Measurements from ENCODE around the gene MGAT5. TPM values are rescaled to one million over a fixed set of nuclear protein-coding genes. Genes with fewer than 3 reads are reported as not detected.

MGAT5 gene
- total RNA-seq, 2 experiments from 2014 or later = 36.9 to 42.2 TPM

GRCh38 chr2:134227666-134228065 lies 26.2 kb upstream of the MGAT5 start:
- POLR2A ChIA-PET = interaction anchor here (1.4 kb wide), 1 partner anchor 9 kb away, joined by 5 read pairs; no protein-coding TSS in a partner anchor
- H3K4me3 Mint-ChIP-seq = no peak overlapping the region
- TF ChIP-seq CTCF (IDR thresholded peaks at IDR 0.05) = no peak
- peaks cover 65% of the 10 kb centered on the region for H3K4me1 Mint-ChIP-seq (ENCODE audit: low read depth)
- peaks cover 22% of the 10 kb centered on the region for H3K9me3 Mint-ChIP-seq
- CTCF ChIA-PET = interaction anchor here (0.9 to 11.0 kb wide), 8 partner anchors 8 to 110 kb away, joined by 3 to 104 read pairs (median 4); no protein-coding TSS in a partner anchor
- ATAC-seq (no peak), DNase-seq (no peak)
- no peak overlapping the region for H3K27ac Mint-ChIP-seq
- intact Hi-C loops (cut with micrococcal nuclease) = no loop called here
- H3K27me3 Mint-ChIP-seq = no peaks in the 10 kb centered on the region
- H3K36me3 Mint-ChIP-seq (ENCODE audit: low read depth) = peaks cover 22% of the 10 kb centered on the region

- TF ChIP-seq CTCF (IDR thresholded peaks at IDR 0.05) = peak; percentile 64
- Mint-ChIP-seq H3K27ac (no peak overlapping the region), H3K36me3 (ENCODE audit: low read depth) (peaks cover 22% of the 10 kb centered on the region), H3K4me1 (ENCODE audit: low read depth) (peaks cover 70% of the 10 kb centered on the region), H3K27me3 (no peaks in the 10 kb centered on the region), H3K4me3 (no peak overlapping the region), H3K9me3 (peaks cover 22% of the 10 kb centered on the region)
- CTCF ChIA-PET = interaction anchor here (0.8 to 11.0 kb wide), 13 partner anchors 9 to 180 kb away, joined by 3 to 104 read pairs (median 4); partner anchors contain the start of gene MGAT5
- DNase-seq (no peak), ATAC-seq (no peak)
- intact Hi-C loops (cut with micrococcal nuclease) = no loop called here
- POLR2A ChIA-PET = interaction anchor here (1.4 kb wide), 1 partner anchor 10 kb away, joined by 5 read pairs; no protein-coding TSS in a partner anchor
Measured at GRCh38 chr2:134228493-134228903, 25.4 kb upstream of the MGAT5 start.

DNA sequence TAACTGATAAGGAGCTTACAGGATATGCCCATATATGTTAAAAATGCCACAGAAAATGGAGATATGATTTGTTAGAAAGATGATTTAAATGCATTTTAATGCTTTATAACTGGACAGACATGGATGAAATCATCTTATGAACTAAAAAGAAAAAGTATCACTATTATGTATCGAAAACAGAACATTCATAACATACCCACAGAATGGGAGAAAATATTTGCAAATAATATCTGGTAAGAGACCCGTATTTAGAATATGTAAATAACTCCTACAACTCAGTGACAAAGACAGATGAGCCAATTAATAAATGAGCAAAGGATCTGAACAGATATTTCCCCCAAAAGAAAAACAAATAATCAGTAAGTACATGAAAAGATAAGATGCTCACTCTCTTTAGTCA lies 24.3 kb upstream of the MGAT5 start:
- Mint-ChIP-seq H3K4me3 (no peak overlapping the region), H3K36me3 (ENCODE audit: low read depth) (peaks cover 22% of the 10 kb centered on the region), H3K4me1 (ENCODE audit: low read depth) (peaks cover 70% of the 10 kb centered on the region), H3K9me3 (peaks cover 22% of the 10 kb centered on the region), H3K27me3 (no peaks in the 10 kb centered on the region), H3K27ac (no peak overlapping the region)
- ChIA-PET POLR2A (no interaction called here), CTCF (interaction anchor here (1.1 to 11.0 kb wide), 7 partner anchors 10 to 179 kb away, joined by 3 to 104 read pairs (median 5); partner anchors contain the start of gene MGAT5)
- no peak for TF ChIP-seq CTCF (IDR thresholded peaks at IDR 0.05)
- intact Hi-C loops (cut with micrococcal nuclease) = no loop called here
- DNase-seq (no peak), ATAC-seq (no peak)

- Mint-ChIP-seq H3K4me1 (ENCODE audit: low read depth) (peaks cover 77% of the 10 kb centered on the region), H3K36me3 (ENCODE audit: low read depth) (peaks cover 23% of the 10 kb centered on the region), H3K4me3 (no peak overlapping the region), H3K9me3 (peaks cover 22% of the 10 kb centered on the region), H3K27ac (no peak overlapping the region), H3K27me3 (no peaks in the 10 kb centered on the region)
- ChIA-PET CTCF (interaction anchor here (1.5 to 11.0 kb wide), 5 partner anchors 12 to 113 kb away, joined by 3 to 104 read pairs (median 7); no protein-coding TSS in a partner anchor), POLR2A (interaction anchor here (0.8 to 1.6 kb wide), 2 partner anchors 11 to 14 kb away, joined by 3 to 10 read pairs; no protein-coding TSS in a partner anchor)
- ATAC-seq = no peak
- intact Hi-C loops (cut with micrococcal nuclease) = no loop called here
- TF ChIP-seq CTCF (IDR thresholded peaks at IDR 0.05) = no peak
- no peak for DNase-seq
Measured at GRCh38 chr2:134230885-134231284, 23.0 kb upstream of the MGAT5 start.

- CTCF ChIA-PET = interaction anchor here (1.5 to 11.0 kb wide), 5 partner anchors 12 to 113 kb away, joined by 3 to 104 read pairs (median 7); no protein-coding TSS in a partner anchor
- Mint-ChIP-seq H3K4me3 (no peak overlapping the region), H3K27ac (peak overlapping the region; percentile 90), H3K27me3 (no peaks in the 10 kb centered on the region), H3K9me3 (peaks cover 22% of the 10 kb centered on the region), H3K36me3 (ENCODE audit: low read depth) (peaks cover 23% of the 10 kb centered on the region), H3K4me1 (ENCODE audit: low read depth) (peaks cover 78% of the 10 kb centered on the region)
- ATAC-seq (no peak), DNase-seq (no peak)
- TF ChIP-seq CTCF (IDR thresholded peaks at IDR 0.05) = no peak
- intact Hi-C loops (cut with micrococcal nuclease) = no loop called here
- POLR2A ChIA-PET = interaction anchor here (0.8 to 1.6 kb wide), 2 partner anchors 12 to 14 kb away, joined by 3 to 10 read pairs; no protein-coding TSS in a partner anchor
Measured at GRCh38 chr2:134231301-134231964, 22.4 kb upstream of the MGAT5 start.
